Activated T-helper 2 cell treated with anti-CD3 and anti-CD28 coated beads, Interferon-gamma antibody, Interleukin-2, Interleukin-4, amounts not matched to agents 10 μg/mL and 5 μg/mL and 100 μg/mL, durations not matched to agents 14 hours and 24 hours and 36 hours (primary cell): ENCODE measurements around the gene BICRA. TPM values are rescaled to one million over a fixed set of nuclear protein-coding genes. Genes with fewer than 3 reads are reported as not detected.

Source experiments
- DNase-seq: peaks from one replicate; pipeline ENCODE4 v3.0.0; 2021; ENCODE audit warnings: low spot score
- H3K27ac Mint-ChIP-seq: one replicate; pipeline ENCODE4 v1.8.0; 2021; ENCODE audit warnings: mixed read lengths
- H3K27me3 Mint-ChIP-seq: one replicate; pipeline ENCODE4 v1.8.0; 2021; ENCODE audit warnings: low read depth, mixed read lengths
- H3K36me3 Mint-ChIP-seq: one replicate; pipeline ENCODE4 v1.8.0; 2021; ENCODE audit warnings: low read depth, mixed read lengths
- H3K4me1 Mint-ChIP-seq: one replicate; pipeline ENCODE4 v1.8.0; 2021; ENCODE audit warnings: low read depth, mixed read lengths
- H3K4me3 Mint-ChIP-seq: one replicate; pipeline ENCODE4 v1.8.0; 2021; ENCODE audit warnings: low read depth, mild to moderate bottlenecking, moderate library complexity, mixed read lengths
- H3K9me3 Mint-ChIP-seq: one replicate; pipeline ENCODE4 v1.8.0; 2021; ENCODE audit warnings: mixed read lengths
- intact Hi-C: fragments of 100-400 bp; cut with micrococcal nuclease; formaldehyde crosslinking; loops from one replicate; pipeline ENCODE4 v1.15.1; 2023
- total RNA-seq: library from RNA; stranded (reverse); gene quantifications from 2 replicates; pipeline ENCODE4 v1.2.3, GENCODE V29; 2022

The BICRA gene
- total RNA-seq, 1 donor from 2014 or later: 12.2 TPM

- Mint-ChIP-seq H3K27ac (no peak overlapping the region), H3K4me1 (no peaks in the 10 kb centered on the region), H3K9me3 (no peaks in the 10 kb centered on the region), H3K36me3 (no peaks in the 10 kb centered on the region), H3K27me3 (no peaks in the 10 kb centered on the region), H3K4me3 (no peak overlapping the region)
- intact Hi-C loops: no loop called here
- no peak for DNase-seq
Observed at GRCh38 chr19:47680858-47681332, 72.0 kb downstream of the BICRA start.

GRCh38 chr19:47681388-47681787, 72.5 kb downstream of the BICRA start:
- Mint-ChIP-seq H3K27me3 (no peaks in the 10 kb centered on the region), H3K27ac (no peak overlapping the region), H3K36me3 (no peaks in the 10 kb centered on the region), H3K4me1 (no peaks in the 10 kb centered on the region), H3K4me3 (no peak overlapping the region), H3K9me3 (no peaks in the 10 kb centered on the region)
- intact Hi-C loops: no loop called here
- DNase-seq: no peak

GRCh38 chr19:47681936-47682335, 73.0 kb downstream of the BICRA start:
- no peak for DNase-seq
- H3K27ac Mint-ChIP-seq: no peak overlapping the region
- intact Hi-C loops: no loop called here
- no peaks in the 10 kb centered on the region for H3K9me3 Mint-ChIP-seq
- no peak overlapping the region for H3K4me3 Mint-ChIP-seq
- no peaks in the 10 kb centered on the region for H3K4me1 Mint-ChIP-seq
- H3K36me3 Mint-ChIP-seq: no peaks in the 10 kb centered on the region
- no peaks in the 10 kb centered on the region for H3K27me3 Mint-ChIP-seq

GRCh38 chr19:47682939-47683338, 74.0 kb downstream of the BICRA start:
- intact Hi-C loops: no loop called here
- Mint-ChIP-seq H3K27me3 (no peaks in the 10 kb centered on the region), H3K36me3 (no peaks in the 10 kb centered on the region), H3K4me3 (no peak overlapping the region), H3K27ac (no peak overlapping the region), H3K9me3 (no peaks in the 10 kb centered on the region), H3K4me1 (no peaks in the 10 kb centered on the region)
- no peak for DNase-seq

GRCh38 chr19:47686679-47687450, 77.9 kb downstream of the BICRA start:
- Mint-ChIP-seq H3K27me3 (no peaks in the 10 kb centered on the region), H3K9me3 (no peaks in the 10 kb centered on the region), H3K4me1 (no peaks in the 10 kb centered on the region), H3K4me3 (no peak overlapping the region), H3K27ac (no peak overlapping the region), H3K36me3 (peaks cover 4% of the 10 kb centered on the region)
- no peak for DNase-seq
- intact Hi-C loops: no loop called here

- no peak overlapping the region for H3K27ac Mint-ChIP-seq
- H3K36me3 Mint-ChIP-seq: peaks cover 4% of the 10 kb centered on the region
- DNase-seq: no peak
- H3K27me3 Mint-ChIP-seq: no peaks in the 10 kb centered on the region
- intact Hi-C loops: no loop called here
- H3K9me3 Mint-ChIP-seq: no peaks in the 10 kb centered on the region
- no peaks in the 10 kb centered on the region for H3K4me1 Mint-ChIP-seq
- H3K4me3 Mint-ChIP-seq: no peak overlapping the region
Observed at GRCh38 chr19:47687906-47688305, 79.0 kb downstream of the BICRA start.

- H3K4me3 Mint-ChIP-seq: no peak overlapping the region
- no peaks in the 10 kb centered on the region for H3K4me1 Mint-ChIP-seq
- no peak for DNase-seq
- peaks cover 4% of the 10 kb centered on the region for H3K36me3 Mint-ChIP-seq
- H3K9me3 Mint-ChIP-seq: no peaks in the 10 kb centered on the region
- no peak overlapping the region for H3K27ac Mint-ChIP-seq
- intact Hi-C loops: no loop called here
- H3K27me3 Mint-ChIP-seq: no peaks in the 10 kb centered on the region
Observed at GRCh38 chr19:47691090-47691489, 82.2 kb downstream of the BICRA start.

GRCh38 chr19:47691782-47692181, 82.8 kb downstream of the BICRA start:
- no peaks in the 10 kb centered on the region for H3K9me3 Mint-ChIP-seq
- peaks cover 4% of the 10 kb centered on the region for H3K36me3 Mint-ChIP-seq
- no peak overlapping the region for H3K27ac Mint-ChIP-seq
- H3K4me1 Mint-ChIP-seq: no peaks in the 10 kb centered on the region
- no peaks in the 10 kb centered on the region for H3K27me3 Mint-ChIP-seq
- intact Hi-C loops: no loop called here
- H3K4me3 Mint-ChIP-seq: no peak overlapping the region
- DNase-seq: no peak

GRCh38 chr19:47693489-47693888, 84.6 kb downstream of the BICRA start:
- DNase-seq: no peak
- no peaks in the 10 kb centered on the region for H3K27me3 Mint-ChIP-seq
- no peaks in the 10 kb centered on the region for H3K9me3 Mint-ChIP-seq
- H3K27ac Mint-ChIP-seq: no peak overlapping the region
- H3K4me3 Mint-ChIP-seq: no peak overlapping the region
- H3K4me1 Mint-ChIP-seq: no peaks in the 10 kb centered on the region
- intact Hi-C loops: no loop called here
- peaks cover 4% of the 10 kb centered on the region for H3K36me3 Mint-ChIP-seq

- Mint-ChIP-seq H3K27me3 (no peaks in the 10 kb centered on the region), H3K4me1 (no peaks in the 10 kb centered on the region), H3K4me3 (no peak overlapping the region), H3K36me3 (peaks cover 4% of the 10 kb centered on the region), H3K9me3 (no peaks in the 10 kb centered on the region), H3K27ac (no peak overlapping the region)
- DNase-seq: no peak
- intact Hi-C loops: no loop called here
Observed at GRCh38 chr19:47693903-47694302, 85.0 kb downstream of the BICRA start.

- intact Hi-C loops: no loop called here
- no peak overlapping the region for H3K4me3 Mint-ChIP-seq
- H3K27me3 Mint-ChIP-seq: no peaks in the 10 kb centered on the region
- H3K9me3 Mint-ChIP-seq: no peaks in the 10 kb centered on the region
- H3K4me1 Mint-ChIP-seq: no peaks in the 10 kb centered on the region
- no peak overlapping the region for H3K27ac Mint-ChIP-seq
- DNase-seq: no peak
- peaks cover 5% of the 10 kb centered on the region for H3K36me3 Mint-ChIP-seq
Observed at GRCh38 chr19:47694466-47695273, 85.7 kb downstream of the BICRA start.

GRCh38 chr19:47695533-47696262, 86.8 kb downstream of the BICRA start:
- H3K4me3 Mint-ChIP-seq: no peak overlapping the region
- H3K27me3 Mint-ChIP-seq: no peaks in the 10 kb centered on the region
- no peaks in the 10 kb centered on the region for H3K9me3 Mint-ChIP-seq
- H3K27ac Mint-ChIP-seq: no peak overlapping the region
- H3K36me3 Mint-ChIP-seq: peaks cover 11% of the 10 kb centered on the region
- no peaks in the 10 kb centered on the region for H3K4me1 Mint-ChIP-seq
- DNase-seq: no peak
- intact Hi-C loops: no loop called here

- Mint-ChIP-seq H3K9me3 (no peaks in the 10 kb centered on the region), H3K36me3 (peaks cover 7% of the 10 kb centered on the region), H3K4me3 (no peak overlapping the region), H3K27me3 (no peaks in the 10 kb centered on the region), H3K27ac (no peak overlapping the region), H3K4me1 (no peaks in the 10 kb centered on the region)
- intact Hi-C loops: no loop called here
- DNase-seq: no peak
Observed at GRCh38 chr19:47696635-47697034, 87.7 kb downstream of the BICRA start.
